Right renal cortex interstitium (tissue), 3 donors: Measurements from ENCODE around the gene TUT7. TPM values are rescaled to one million over a fixed set of nuclear protein-coding genes. Genes with fewer than 3 reads are reported as not detected.
A peak's percentile ranks its signal among the peaks of the same experiment; 100 is the strongest.
"Not testable (repeated sequence)": the region's sequence is repeated elsewhere in the genome, so short reads cannot be mapped to it uniquely, and the experiment has no call there.

Source experiments
- DNase-seq, 3 donors: peaks; one replicate each; pipeline ENCODE4 v3.0.0-alpha.2; 2013; ENCODE audit warnings: low read depth in 3 of 3, low spot score in 2 of 3
- polyA plus RNA-seq, 3 donors: library from polyadenylated mRNA; unstranded; fragments of 120-200 nt; gene quantifications; one replicate each; pipeline ENCODE4 v1.2.1, GENCODE V29; 2013; ENCODE audit not compliant: insufficient read length in 3 of 3

TUT7 gene
- polyA plus RNA-seq, 3 donors = 27.3 to 31.1 (median 28.9) TPM

GRCh38 chr9:86349271-86349670, 4.9 kb downstream of the TUT7 start:
- peak in 1 of 3 donors; percentile 13 for DNase-seq

GRCh38 chr9:86347991-86348390, 6.2 kb downstream of the TUT7 start:
- DNase-seq = no peak

GRCh38 chr9:86344818-86345217, 9.4 kb downstream of the TUT7 start:
- DNase-seq = no peak

GRCh38 chr9:86342269-86342668, 11.9 kb downstream of the TUT7 start:
- no peak for DNase-seq

- no peak for DNase-seq
Observed at GRCh38 chr9:86341007-86341491, 13.2 kb downstream of the TUT7 start.

GRCh38 chr9:86340356-86341006, 13.7 kb downstream of the TUT7 start:
- no peak for DNase-seq

GRCh38 chr9:86337469-86338108, 16.6 kb downstream of the TUT7 start:
- no peak for DNase-seq

GRCh38 chr9:86336058-86336457, 18.2 kb downstream of the TUT7 start:
- DNase-seq = no peak

GRCh38 chr9:86333651-86334050, 20.6 kb downstream of the TUT7 start:
- no peak for DNase-seq

GRCh38 chr9:86330186-86330585, 24.0 kb downstream of the TUT7 start:
- DNase-seq = no peak

GRCh38 chr9:86329649-86330048, 24.6 kb downstream of the TUT7 start:
- no peak for DNase-seq

- DNase-seq = no peak
Observed at GRCh38 chr9:86328156-86328555, 26.1 kb downstream of the TUT7 start.

GRCh38 chr9:86326536-86326935, 27.7 kb downstream of the TUT7 start:
- DNase-seq = no peak

- no peak for DNase-seq
Observed at GRCh38 chr9:86324901-86325300, 29.3 kb downstream of the TUT7 start.

GRCh38 chr9:86324308-86324707, 29.9 kb downstream of the TUT7 start:
- DNase-seq = no peak

GRCh38 chr9:86322973-86323644, 31.1 kb downstream of the TUT7 start:
- DNase-seq = no peak

GRCh38 chr9:86321373-86321772, 32.8 kb downstream of the TUT7 start:
- no peak for DNase-seq

GRCh38 chr9:86318187-86318586, 36.0 kb downstream of the TUT7 start:
- DNase-seq = no peak

GRCh38 chr9:86315078-86315477, 39.1 kb downstream of the TUT7 start:
- no peak for DNase-seq

GRCh38 chr9:86312959-86313358, 41.3 kb downstream of the TUT7 start:
- not testable (repeated sequence) for DNase-seq

- no peak for DNase-seq
Observed at GRCh38 chr9:86308687-86309086, 45.5 kb downstream of the TUT7 start.

- DNase-seq = no peak
Observed at GRCh38 chr9:86304236-86304730, 49.9 kb downstream of the TUT7 start.
